GM23248 (cell line): Measurements from ENCODE around the gene ATXN7L1. TPM values are rescaled to one million over a fixed set of nuclear protein-coding genes. Genes with fewer than 3 reads are reported as not detected.

Experiments
- DNase-seq: peaks from one replicate; pipeline ENCODE4 v3.0.0-alpha.2; 2015
- H2AFZ ChIP-seq: fragments of 200-600 bp; sonication (generic); 2 replicates; pipeline ENCODE4 v1.6.1; 2016; ENCODE audit warnings: antibody characterized with exemption
- H3F3A ChIP-seq: fragments of 200-600 bp; sonication (generic); 2 replicates; pipeline ENCODE4 v1.6.1; 2016; ENCODE audit warnings: mild to moderate bottlenecking, antibody characterized with exemption, mixed run types; ENCODE audit not compliant: insufficient read depth
- H3K27ac ChIP-seq: fragments of 200-600 bp; sonication (generic); 2 replicates; pipeline ENCODE4 v1.5.1; 2016; ENCODE audit warnings: mild to moderate bottlenecking
- H3K27me3 ChIP-seq: fragments of 200-600 bp; sonication (generic); replicated peaks from 2 replicates; pipeline ENCODE4 v1.6.1; 2016; ENCODE audit warnings: mild to moderate bottlenecking; ENCODE audit not compliant: insufficient read depth
- H3K36me3 ChIP-seq: fragments of 200-600 bp; sonication (generic); 2 replicates; pipeline ENCODE4 v1.6.1; 2016; ENCODE audit warnings: low read depth, mild to moderate bottlenecking
- H3K4me1 ChIP-seq: fragments of 200-600 bp; sonication (generic); 2 replicates; pipeline ENCODE4 v1.6.1; 2016; ENCODE audit warnings: mild to moderate bottlenecking; ENCODE audit not compliant: insufficient read depth
- H3K4me2 ChIP-seq: fragments of 200-600 bp; sonication (generic); one replicate; pipeline ENCODE4 v1.6.1; 2016; ENCODE audit warnings: mild to moderate bottlenecking; ENCODE audit not compliant: unreplicated experiment
- H3K4me3 ChIP-seq: fragments of 200-600 bp; sonication (generic); 2 replicates; pipeline ENCODE4 v1.5.1; 2016; ENCODE audit warnings: mild to moderate bottlenecking
- H3K79me2 ChIP-seq: fragments of 200-600 bp; sonication (generic); 2 replicates; pipeline ENCODE4 v1.6.1; 2016; ENCODE audit warnings: mild to moderate bottlenecking; ENCODE audit not compliant: insufficient read depth
- H3K9ac ChIP-seq: fragments of 200-600 bp; sonication (generic); 2 replicates; pipeline ENCODE4 v1.6.1; 2016; ENCODE audit warnings: mild to moderate bottlenecking
- H3K9me2 ChIP-seq: fragments of 200-600 bp; sonication (generic); 2 replicates; pipeline ENCODE4 v1.6.1; 2016; ENCODE audit warnings: mixed run types, mild to moderate bottlenecking, moderate library complexity; ENCODE audit not compliant: insufficient read depth
- H3K9me3 ChIP-seq: fragments of 200-600 bp; sonication (generic); one replicate; pipeline ENCODE4 v1.6.1; 2017; ENCODE audit warnings: low read depth
- H4K20me1 ChIP-seq: fragments of 200-600 bp; sonication (generic); 2 replicates; pipeline ENCODE4 v1.6.0; 2016; ENCODE audit not compliant: insufficient read depth
- EZH2 ChIP-seq: fragments of 200-600 bp; sonication (generic); IDR thresholded peaks from 2 replicates; pipeline ENCODE4 v1.6.1; 2018; ENCODE audit warnings: antibody characterized with exemption, mild to moderate bottlenecking; ENCODE audit not compliant: insufficient read depth, poor library complexity, severe bottlenecking
- EZH2phosphoT487 ChIP-seq: fragments of 200-600 bp; sonication (generic); IDR thresholded peaks from 2 replicates; pipeline ENCODE4 v1.6.1; 2018; ENCODE audit warnings: antibody characterized with exemption, moderate library complexity, mild to moderate bottlenecking, low read depth; ENCODE audit not compliant: insufficient read depth
- WGBS, 2 experiments: methylation state at CpG; one replicate each; pipeline ENCODE4 v1.1.6; 2015 to 2017; ENCODE audit warnings: low lambda C conversion rate in 2 of 2, low coverage in 1 of 2; ENCODE audit errors: missing lambda C conversion rate in 2 of 2; 5-methylcytosine and 5-hydroxymethylcytosine counted together
- in situ Hi-C: fragments of 300-500 bp; cut with MboI; formaldehyde crosslinking; loops from 2 replicates; pipeline ENCODE4 v1.15.0; 2020
- polyA plus RNA-seq: library from polyadenylated mRNA; unstranded; fragments of >200 nt; fragmentation: Nextera tagmentation; extraction: Ambion mirVana; gene quantifications from 2 replicates; pipeline ENCODE4 v1.2.1, GENCODE V29; 2016
- total RNA-seq: library from RNA; depleted of rRNA; stranded (reverse); fragments of >200 nt; shearing (Covaris generic); gene quantifications from 2 replicates; pipeline ENCODE4 v1.2.3, GENCODE V29; 2014

The ATXN7L1 gene
- total and polyA plus RNA-seq, 2 experiments from 2014 or later, result 3.7 to 4.5 TPM

- Histone ChIP-seq H3K9me2 (no peaks in the 10 kb centered on the region), H3K9ac (no peak overlapping the region), H3K27ac (no peak overlapping the region), H4K20me1 (no peaks in the 10 kb centered on the region), H3K79me2 (no peaks in the 10 kb centered on the region), H3K27me3 (no peaks in the 10 kb centered on the region), H3K4me2 (no peak overlapping the region), H3K36me3 (no peaks in the 10 kb centered on the region), H3K9me3 (no peaks in the 10 kb centered on the region), H3K4me3 (no peak overlapping the region), H3F3A (no peaks in the 10 kb centered on the region), H3K4me1 (no peaks in the 10 kb centered on the region), H2AFZ (no peak overlapping the region)
- in situ Hi-C loops, result no loop called here
- TF ChIP-seq EZH2phosphoT487, result no peak
- no peak for TF ChIP-seq EZH2
- no peak for DNase-seq
- 96 to 99% methylated on average over 5 of the region's 5 CpGs for WGBS, 2 experiments
These were observed 123.6 kb downstream of the ATXN7L1 start for GRCh38 chr7:105752671-105753275.

GRCh38 chr7:105751054-105751453 is 125.3 kb downstream of the ATXN7L1 start:
- Histone ChIP-seq H3F3A (no peaks in the 10 kb centered on the region), H3K9ac (no peak overlapping the region), H3K4me1 (no peaks in the 10 kb centered on the region), H3K9me2 (no peaks in the 10 kb centered on the region), H3K9me3 (no peaks in the 10 kb centered on the region), H4K20me1 (no peaks in the 10 kb centered on the region), H3K36me3 (no peaks in the 10 kb centered on the region), H3K4me2 (no peak overlapping the region), H3K27ac (no peak overlapping the region), H3K4me3 (no peak overlapping the region), H3K79me2 (no peaks in the 10 kb centered on the region), H3K27me3 (no peaks in the 10 kb centered on the region), H2AFZ (no peak overlapping the region)
- in situ Hi-C loops, result no loop called here
- WGBS, 2 experiments, result 95 to 96% methylated on average over 3 of the region's 3 CpGs
- DNase-seq, result no peak
- no peak for TF ChIP-seq EZH2
- TF ChIP-seq EZH2phosphoT487, result no peak

- no peak overlapping the region for H3K27ac ChIP-seq
- H3K4me2 ChIP-seq, result no peak overlapping the region
- no peaks in the 10 kb centered on the region for H3K4me1 ChIP-seq
- no peaks in the 10 kb centered on the region for H3K36me3 ChIP-seq
- H3K27me3 ChIP-seq, result no peaks in the 10 kb centered on the region
- H3K79me2 ChIP-seq, result no peaks in the 10 kb centered on the region
- no peaks in the 10 kb centered on the region for H4K20me1 ChIP-seq
- DNase-seq, result no peak
- H3K9ac ChIP-seq, result no peak overlapping the region
- H3K9me3 ChIP-seq, result no peaks in the 10 kb centered on the region
- TF ChIP-seq EZH2, result no peak
- no peak for TF ChIP-seq EZH2phosphoT487
- H3K4me3 ChIP-seq, result no peak overlapping the region
- 75 to 79% methylated on average over 4 of the region's 4 CpGs for WGBS, 2 experiments
- H3K9me2 ChIP-seq, result no peaks in the 10 kb centered on the region
- H3F3A ChIP-seq, result no peaks in the 10 kb centered on the region
- in situ Hi-C loops, result no loop called here
- no peak overlapping the region for H2AFZ ChIP-seq
These were observed 127.7 kb downstream of the ATXN7L1 start for GRCh38 chr7:105748701-105749100.

GRCh38 chr7:105745681-105746330 is 130.6 kb downstream of the ATXN7L1 start:
- Histone ChIP-seq H4K20me1 (no peaks in the 10 kb centered on the region), H3K27ac (no peak overlapping the region), H3K4me2 (no peak overlapping the region), H3K36me3 (no peaks in the 10 kb centered on the region), H2AFZ (no peak overlapping the region), H3K4me3 (no peak overlapping the region), H3F3A (no peaks in the 10 kb centered on the region), H3K9me2 (no peaks in the 10 kb centered on the region), H3K9ac (no peak overlapping the region), H3K9me3 (no peaks in the 10 kb centered on the region), H3K4me1 (no peaks in the 10 kb centered on the region), H3K79me2 (no peaks in the 10 kb centered on the region), H3K27me3 (no peaks in the 10 kb centered on the region)
- in situ Hi-C loops, result no loop called here
- DNase-seq, result no peak
- no peak for TF ChIP-seq EZH2
- TF ChIP-seq EZH2phosphoT487, result no peak
- 76 to 78% methylated on average over 7 of the region's 7 CpGs for WGBS, 2 experiments
